ENCODE results near the gene ZNF341. TPM values are rescaled to one million over a fixed set of nuclear protein-coding genes. Genes with fewer than 3 reads are reported as not detected.
"Not testable (repeated sequence)": the region's sequence is repeated elsewhere in the genome, so short reads cannot be mapped to it uniquely, and the experiment has no call there.

The ZNF341 gene
- total and polyA plus RNA-seq, 2 of the 8 experiments (the other 6 are each of a cell fraction or from before 2014, with no cell fraction given) = 5.8 to 6.4 TPM

- 91% methylated on average over 2 of the region's 3 CpGs; no CpG with 5 or more reads in 1 of the 2 experiments for WGBS, 2 experiments (ENCODE audit: extremely low coverage in 1 of 2, insufficient coverage in 1 of 2, insufficient read length in 1 of 2, insufficient replicate concordance in 2 of 2, low coverage in 1 of 2, low lambda C conversion rate in 2 of 2, missing lambda C conversion rate in 1 of 2)
- CTCF ChIA-PET (ENCODE audit: partially characterized antibody) = interaction anchor here (0.6 to 5.0 kb wide), 49 partner anchors 9 to 1682 kb away, joined by 3 to 51 read pairs (median 4); partner anchors contain the start of gene CHMP4B
Measured at GRCh38 chr20:33792598-33792989, 60.8 kb downstream of the ZNF341 start.

More at GRCh38 chr20:33792598-33792989, 60.8 kb downstream of the ZNF341 start:
- H3K4ac ChIP-seq (replicated peaks; ENCODE audit: insufficient read length, low read depth, low read length); H3K36me3 ChIP-seq (ENCODE audit: control insufficient read depth in 2 of 4, insufficient read depth in 4 of 4, low read length in 3 of 4); H3K23ac ChIP-seq (ENCODE audit: insufficient read length); H3K4me1 ChIP-seq (replicated peaks in 1 of 4; ENCODE audit: control insufficient read depth in 3 of 4, insufficient read depth in 4 of 4, low read length in 3 of 4); H3K4me3 ChIP-seq (ENCODE audit: extremely low read depth in 1 of 4, insufficient read depth in 2 of 4, low read depth in 3 of 4, low read length in 4 of 4); H3K9me3 ChIP-seq (ENCODE audit: insufficient read depth in 2 of 2, low read depth in 1 of 2, low read length in 1 of 2); H3K9ac ChIP-seq (replicated peaks in 1 of 4; ENCODE audit: extremely low read depth in 1 of 4, low read depth in 3 of 4, low read length in 3 of 4); H3K27me3 ChIP-seq (replicated peaks in 1 of 4; ENCODE audit: control insufficient read depth in 3 of 4, extremely low read depth in 1 of 4, insufficient read depth in 3 of 4, low read length in 3 of 4); H3K79me2 ChIP-seq (ENCODE audit: control insufficient read depth in 1 of 2, insufficient read depth in 2 of 2, low read length in 2 of 2); H2BK5ac ChIP-seq (ENCODE audit: low read depth, low read length); H4K91ac ChIP-seq (replicated peaks; ENCODE audit: insufficient read length, low read length); H2AK5ac ChIP-seq (ENCODE audit: low read depth, low read length); H3K27ac ChIP-seq (ENCODE audit: low read depth, low read length); H4K20me1 ChIP-seq (replicated peaks in 1 of 2; ENCODE audit: control insufficient read depth in 1 of 2, insufficient read depth in 2 of 2, low read length in 2 of 2); H3K14ac ChIP-seq (ENCODE audit: insufficient read length); H2BK12ac ChIP-seq (ENCODE audit: low read depth, low read length); H2AFZ ChIP-seq (ENCODE audit: low read length); H4K5ac ChIP-seq (ENCODE audit: insufficient read length, low read depth, low read length); H4K8ac ChIP-seq (ENCODE audit: extremely low read depth, insufficient read depth, low read length); H2BK120ac ChIP-seq (replicated peaks; ENCODE audit: low read depth, low read length); H2BK15ac ChIP-seq (ENCODE audit: low read length); H3K4me2 ChIP-seq (ENCODE audit: insufficient read depth in 1 of 2, low read depth in 2 of 2, low read length in 2 of 2); H3K56ac ChIP-seq (replicated peaks; ENCODE audit: insufficient read length, low read depth, low read length); H3K23me2 ChIP-seq (ENCODE audit: low read depth, low read length); FAIRE-seq; H2BK20ac ChIP-seq (ENCODE audit: low read length); DNase-seq (ENCODE audit: low read depth in 1 of 2, low spot score in 2 of 2); H3K18ac ChIP-seq (ENCODE audit: extremely low read depth, low read length); H3K79me1 ChIP-seq (ENCODE audit: low read depth, low read length): not testable (repeated sequence)
- POLR2A ChIA-PET (ENCODE audit: partially characterized antibody) = interaction anchor here (1.2 to 1.7 kb wide), 4 partner anchors 10 to 108 kb away, joined by 3 to 4 read pairs (median 3); no protein-coding TSS in a partner anchor

All from H1 (cell line).